HEK293 (cell line): ENCODE results near the gene SLC25A39.
A peak's percentile ranks its signal among the peaks of the same experiment; 100 is the strongest.
"Not testable (repeated sequence)": the region's sequence is repeated elsewhere in the genome, so short reads cannot be mapped to it uniquely, and the experiment has no call there.

ENCODE experiments used
- CTCF ChIA-PET: fragments of 350-600 bp; formaldehyde crosslinking; extraction: SDS; loops from one replicate; lab custom pipeline; 2021; ENCODE audit warnings: antibody characterized with exemption; lab: Yijun Ruan, JAX
- POLR2A ChIA-PET: fragments of 300-600 bp; formaldehyde crosslinking; extraction: SDS; loops from one replicate; lab custom pipeline; 2020; ENCODE audit warnings: antibody characterized with exemption, inconsistent platforms; lab: Yijun Ruan, JAX
- H3K27ac ChIP-seq: fragments of 200-500 bp; sonication (Bioruptor generic); 2 replicates; pipeline ENCODE4 v1.5.1; 2014; ENCODE audit warnings: low read depth, low read length, control low read depth, inconsistent platforms; ENCODE audit errors: extremely low read depth
- H3K36me3 ChIP-seq, 2 experiments: fragments of 200-500 bp in 1 of 2; sonication (Bioruptor generic) in 1 of 2; 1 replicate in 1 of 2; 2 replicates in 1 of 2; pipeline ENCODE4 v1.5.1; 2014 to 2017; ENCODE audit warnings: inconsistent platforms in 2 of 2, low read length in 2 of 2; ENCODE audit not compliant: control insufficient read depth in 2 of 2, insufficient read depth in 1 of 2
- H3K4me1 ChIP-seq: fragments of 200-500 bp; sonication (Bioruptor generic); 2 replicates; pipeline ENCODE4 v1.5.1; 2014; ENCODE audit warnings: mild to moderate bottlenecking, low read length, inconsistent platforms; ENCODE audit not compliant: control insufficient read depth, insufficient read depth
- H3K4me3 ChIP-seq: 2 replicates; pipeline ENCODE4 v1.5.1; 2011; ENCODE audit warnings: low read depth, mild to moderate bottlenecking, control low read depth, low read length, moderate library complexity
- H3K9me3 ChIP-seq: fragments of 200-500 bp; sonication (Bioruptor generic); 2 replicates; pipeline ENCODE4 v1.5.1; 2014; ENCODE audit warnings: low read depth, low read length, inconsistent platforms; ENCODE audit not compliant: control insufficient read depth, insufficient read depth
- CTCF ChIP-seq: fragments of 450-650 bp; formaldehyde crosslinking; IDR thresholded peaks from 2 replicates; pipeline ENCODE4 v1.5.1; 2016; ENCODE audit warnings: missing biosample characterization, missing genetic modification characterization
- HOXA7 ChIP-seq: sonication (generic); formaldehyde crosslinking; IDR thresholded peaks from 2 replicates; pipeline ENCODE4 v1.8.1; 2022; ENCODE audit warnings: missing genetic modification reagents, borderline replicate concordance
- HOXC10 ChIP-seq: sonication (generic); formaldehyde crosslinking; IDR thresholded peaks from 2 replicates; pipeline ENCODE4 v1.8.1; 2023; ENCODE audit warnings: mild to moderate bottlenecking, missing genetic modification reagents
- KLF10 ChIP-seq: fragments of 450-650 bp; IDR thresholded peaks from 2 replicates; pipeline ENCODE4 v1.5.1; 2018; ENCODE audit warnings: missing biosample characterization, mild to moderate bottlenecking, missing genetic modification characterization
- MEIS1 ChIP-seq: sonication (generic); formaldehyde crosslinking; IDR thresholded peaks from 2 replicates; pipeline ENCODE4 v1.8.1; 2022; ENCODE audit warnings: missing genetic modification reagents, mild to moderate bottlenecking, borderline replicate concordance
- SCRT2 ChIP-seq: fragments of 450-650 bp; formaldehyde crosslinking; IDR thresholded peaks from 2 replicates; pipeline ENCODE4 v1.5.1; 2016; ENCODE audit warnings: missing biosample characterization, missing genetic modification characterization
- TCF7L2 ChIP-seq: IDR thresholded peaks from 2 replicates; pipeline ENCODE4 v1.6.1; 2011; ENCODE audit warnings: low read depth, mild to moderate bottlenecking, inconsistent platforms, low read length, moderate library complexity, borderline replicate concordance
- ZBTB17 ChIP-seq: fragments of 450-650 bp; formaldehyde crosslinking; IDR thresholded peaks from 2 replicates; pipeline ENCODE4 v1.5.1; 2016; ENCODE audit warnings: missing biosample characterization, missing genetic modification characterization
- ZBTB44 ChIP-seq: fragments of 450-650 bp; IDR thresholded peaks from 2 replicates; pipeline ENCODE4 v1.5.1; 2018; ENCODE audit warnings: missing biosample characterization, mild to moderate bottlenecking, missing genetic modification characterization
- ZEB2 ChIP-seq: fragments of 450-650 bp; formaldehyde crosslinking; IDR thresholded peaks from 2 replicates; pipeline ENCODE4 v1.5.1; 2016; ENCODE audit warnings: missing biosample characterization, missing genetic modification characterization
- ZNF10 ChIP-seq: fragments of 450-650 bp; formaldehyde crosslinking; IDR thresholded peaks from 2 replicates; pipeline ENCODE4 v1.5.1; 2017; ENCODE audit warnings: missing biosample characterization, missing genetic modification characterization
- ZNF175 ChIP-seq: fragments of 450-650 bp; formaldehyde crosslinking; IDR thresholded peaks from 2 replicates; pipeline ENCODE4 v1.5.1; 2016; ENCODE audit warnings: missing biosample characterization, missing genetic modification characterization
- ZNF2 ChIP-seq: fragments of 450-650 bp; formaldehyde crosslinking; IDR thresholded peaks from 2 replicates; pipeline ENCODE4 v1.5.1; 2016; ENCODE audit warnings: missing biosample characterization, missing genetic modification characterization
- ZNF24 ChIP-seq: fragments of 450-650 bp; formaldehyde crosslinking; IDR thresholded peaks from 2 replicates; pipeline ENCODE4 v1.5.1; 2016; ENCODE audit warnings: missing biosample characterization, missing genetic modification characterization
- ZNF391 ChIP-seq: fragments of 450-650 bp; formaldehyde crosslinking; IDR thresholded peaks from 2 replicates; pipeline ENCODE4 v1.5.1; 2016; ENCODE audit warnings: low read depth, missing biosample characterization, missing genetic modification characterization, borderline replicate concordance
- ZNF549 ChIP-seq: fragments of 450-650 bp; IDR thresholded peaks from 2 replicates; pipeline ENCODE4 v1.5.1; 2018; ENCODE audit warnings: missing biosample characterization, missing genetic modification characterization, mild to moderate bottlenecking, inconsistent platforms, moderate library complexity
- ZNF600 ChIP-seq: fragments of 450-650 bp; formaldehyde crosslinking; IDR thresholded peaks from 2 replicates; pipeline ENCODE4 v1.5.1; 2016; ENCODE audit warnings: missing biosample characterization, missing genetic modification characterization
- ZNF629 ChIP-seq: fragments of 450-650 bp; formaldehyde crosslinking; IDR thresholded peaks from 2 replicates; pipeline ENCODE4 v1.5.1; 2017; ENCODE audit warnings: missing biosample characterization, missing genetic modification characterization
- ZNF654 ChIP-seq: fragments of 450-650 bp; formaldehyde crosslinking; IDR thresholded peaks from 2 replicates; pipeline ENCODE4 v1.5.1; 2016; ENCODE audit warnings: low read depth, missing biosample characterization, missing genetic modification characterization
- ZNF658 ChIP-seq: fragments of 450-650 bp; formaldehyde crosslinking; IDR thresholded peaks from 2 replicates; pipeline ENCODE4; 2016; ENCODE audit warnings: missing biosample characterization, missing genetic modification characterization
- ZNF660 ChIP-seq: fragments of 450-650 bp; IDR thresholded peaks from 2 replicates; pipeline ENCODE4 v1.5.1; 2018; ENCODE audit warnings: missing biosample characterization, mild to moderate bottlenecking, missing genetic modification characterization
- ZSCAN30 ChIP-seq: fragments of 450-650 bp; IDR thresholded peaks from 2 replicates; pipeline ENCODE4 v1.5.1; 2018; ENCODE audit warnings: missing biosample characterization, mild to moderate bottlenecking, missing genetic modification characterization, moderate library complexity
- TF ChIP-seq, protein P1 (sequence below): fragments of 450-650 bp; formaldehyde crosslinking; IDR thresholded peaks from 2 replicates; pipeline ENCODE4 v1.5.1; 2016; ENCODE audit warnings: missing biosample characterization, missing genetic modification characterization
- TF ChIP-seq, protein P2 (sequence below): fragments of 450-650 bp; formaldehyde crosslinking; IDR thresholded peaks from 2 replicates; pipeline ENCODE4 v1.5.1; 2016; ENCODE audit warnings: missing biosample characterization, missing genetic modification characterization

SLC25A39 gene

DNA sequence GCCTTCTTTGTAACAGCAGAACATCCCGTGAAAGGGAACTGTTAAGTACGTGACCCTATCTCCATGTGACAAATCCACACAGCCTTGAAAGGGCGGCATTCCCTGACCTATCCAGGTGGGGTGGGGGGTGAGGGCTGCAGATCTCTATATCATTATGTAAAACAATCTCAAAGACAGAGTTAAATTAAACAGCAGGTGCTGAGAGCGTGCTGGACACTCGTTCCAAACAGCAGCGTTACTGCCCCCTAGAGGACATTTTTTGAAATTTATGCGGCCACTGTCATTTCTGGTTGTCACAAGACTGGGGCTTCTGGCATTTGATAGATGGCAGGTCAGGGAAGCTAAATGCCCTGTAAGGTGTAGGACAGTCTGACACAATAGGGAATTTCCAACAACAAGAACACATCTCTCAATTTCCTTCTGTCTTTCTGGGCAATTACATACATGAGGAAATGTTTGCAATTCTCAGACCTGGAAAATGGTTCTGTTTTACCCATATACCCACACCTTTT, 6.7 kb upstream of the SLC25A39 start:
- Histone ChIP-seq H3K36me3 (no peaks in the 10 kb centered on the region), H3K4me3 (no peak overlapping the region), H3K4me1 (peaks cover 4% of the 10 kb centered on the region), H3K27ac (no peak overlapping the region), H3K9me3 (no peaks in the 10 kb centered on the region)
- TF ChIP-seq ZNF658 (no peak), TCF7L2 (no peak), ZNF175 (tag by site-specific recombination) (no peak), ZNF2 (0 out of 2 replicates have a peak, but pooled peaks have one; percentile 18), HOXA7 (CRISPR knock-in tag) (no peak), ZNF600 (tag by site-specific recombination) (peak; percentile 74), HOXC10 (CRISPR knock-in tag) (no peak), ZSCAN30 (tag by site-specific recombination) (peak; percentile 65; the same call in 1 of the 2 replicates), ZNF629 (peak; percentile 20; the same call in 1 of the 2 replicates), ZNF24 (0 out of 2 replicates have a peak, but pooled peaks have one; percentile 15), MEIS1 (no peak), ZNF10 (peak; percentile 71; the same call in 1 of the 2 replicates), ZNF549 (tag by site-specific recombination) (no peak), ZNF391 (tag by site-specific recombination) (no peak), ZEB2 (peak; percentile 58), ZBTB44 (tag by site-specific recombination) (no peak), ZNF660 (peak; percentile 42; the same call in 1 of the 2 replicates), KLF10 (tag by site-specific recombination) (no peak), ZBTB17 (0 out of 2 replicates have a peak, but pooled peaks have one; percentile 33), ZNF654 (peak; percentile 81), CTCF (tag by site-specific recombination) (0 out of 2 replicates have a peak, but pooled peaks have one; percentile 47), SCRT2 (tag by site-specific recombination) (0 out of 2 replicates have a peak, but pooled peaks have one; percentile 13)
- TF ChIP-seq, protein P1, sequence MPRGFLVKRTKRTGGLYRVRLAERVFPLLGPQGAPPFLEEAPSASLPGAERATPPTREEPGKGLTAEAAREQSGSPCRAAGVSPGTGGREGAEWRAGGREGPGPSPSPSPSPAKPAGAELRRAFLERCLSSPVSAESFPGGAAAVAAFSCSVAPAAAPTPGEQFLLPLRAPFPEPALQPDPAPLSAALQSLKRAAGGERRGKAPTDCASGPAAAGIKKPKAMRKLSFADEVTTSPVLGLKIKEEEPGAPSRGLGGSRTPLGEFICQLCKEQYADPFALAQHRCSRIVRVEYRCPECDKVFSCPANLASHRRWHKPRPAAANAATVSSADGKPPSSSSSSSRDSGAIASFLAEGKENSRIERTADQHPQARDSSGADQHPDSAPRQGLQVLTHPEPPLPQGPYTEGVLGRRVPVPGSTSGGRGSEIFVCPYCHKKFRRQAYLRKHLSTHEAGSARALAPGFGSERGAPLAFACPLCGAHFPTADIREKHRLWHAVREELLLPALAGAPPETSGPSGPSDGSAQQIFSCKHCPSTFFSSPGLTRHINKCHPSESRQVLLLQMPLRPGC (tag by site-specific recombination), result no peak
- CTCF ChIA-PET, result interaction anchor here (0.6 to 3.7 kb wide), 37 partner anchors 9 to 1594 kb away, joined by 3 to 33 read pairs (median 5); partner anchors contain the start of genes ATXN7L3 and GRN
- POLR2A ChIA-PET, result interaction anchor here (3.7 kb wide), 1 partner anchor 110 kb away, joined by 18 read pairs; no protein-coding TSS in a partner anchor

DNA sequence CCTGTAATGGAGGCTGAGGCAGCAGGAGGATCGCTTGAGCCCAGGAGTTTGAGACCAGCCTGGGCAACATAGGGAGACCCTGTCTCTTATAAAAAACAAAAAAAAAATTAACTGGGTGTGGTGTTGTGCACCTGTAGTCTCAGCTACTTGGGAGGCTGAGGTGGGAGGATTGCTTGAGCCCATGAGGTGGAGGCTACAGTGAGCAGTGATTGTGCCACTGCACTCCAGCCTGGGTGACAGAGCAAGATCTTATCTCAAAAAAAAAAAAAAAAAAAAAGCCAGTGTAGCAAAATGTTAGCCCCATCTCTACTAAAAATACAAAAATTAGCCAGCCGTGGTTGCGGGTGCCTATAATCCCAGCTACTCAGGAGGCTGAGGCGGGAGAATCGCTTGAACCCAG, 5.6 kb upstream of the SLC25A39 start:
- TF ChIP-seq, protein P2, sequence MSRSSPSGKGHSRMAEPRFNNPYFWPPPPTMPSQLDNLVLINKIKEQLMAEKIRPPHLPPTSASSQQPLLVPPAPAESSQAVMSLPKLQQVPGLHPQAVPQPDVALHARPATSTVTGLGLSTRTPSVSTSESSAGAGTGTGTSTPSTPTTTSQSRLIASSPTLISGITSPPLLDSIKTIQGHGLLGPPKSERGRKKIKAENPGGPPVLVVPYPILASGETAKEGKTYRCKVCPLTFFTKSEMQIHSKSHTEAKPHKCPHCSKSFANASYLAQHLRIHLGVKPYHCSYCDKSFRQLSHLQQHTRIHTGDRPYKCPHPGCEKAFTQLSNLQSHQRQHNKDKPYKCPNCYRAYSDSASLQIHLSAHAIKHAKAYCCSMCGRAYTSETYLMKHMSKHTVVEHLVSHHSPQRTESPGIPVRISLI (tag by site-specific recombination), result peak; percentile 64
- not testable (repeated sequence) for H3K9me3 ChIP-seq, H3K4me3 ChIP-seq, H3K27ac ChIP-seq, H3K4me1 ChIP-seq, H3K36me3 ChIP-seq
- ChIA-PET CTCF (interaction anchor here (0.6 to 3.7 kb wide), 23 partner anchors 10 to 745 kb away, joined by 3 to 33 read pairs (median 7); partner anchors contain the start of gene GRN), POLR2A (interaction anchor here (0.7 to 3.7 kb wide), 3 partner anchors 15 to 109 kb away, joined by 5 to 18 read pairs (median 8); no protein-coding TSS in a partner anchor)
